Measurements from ENCODE around the gene NAPSA. TPM values are rescaled to one million over a fixed set of nuclear protein-coding genes. Genes with fewer than 3 reads are reported as not detected.

NAPSA gene
- total RNA-seq, 2 experiments from 2014 or later, result 44.0 to 63.4 TPM

DNA sequence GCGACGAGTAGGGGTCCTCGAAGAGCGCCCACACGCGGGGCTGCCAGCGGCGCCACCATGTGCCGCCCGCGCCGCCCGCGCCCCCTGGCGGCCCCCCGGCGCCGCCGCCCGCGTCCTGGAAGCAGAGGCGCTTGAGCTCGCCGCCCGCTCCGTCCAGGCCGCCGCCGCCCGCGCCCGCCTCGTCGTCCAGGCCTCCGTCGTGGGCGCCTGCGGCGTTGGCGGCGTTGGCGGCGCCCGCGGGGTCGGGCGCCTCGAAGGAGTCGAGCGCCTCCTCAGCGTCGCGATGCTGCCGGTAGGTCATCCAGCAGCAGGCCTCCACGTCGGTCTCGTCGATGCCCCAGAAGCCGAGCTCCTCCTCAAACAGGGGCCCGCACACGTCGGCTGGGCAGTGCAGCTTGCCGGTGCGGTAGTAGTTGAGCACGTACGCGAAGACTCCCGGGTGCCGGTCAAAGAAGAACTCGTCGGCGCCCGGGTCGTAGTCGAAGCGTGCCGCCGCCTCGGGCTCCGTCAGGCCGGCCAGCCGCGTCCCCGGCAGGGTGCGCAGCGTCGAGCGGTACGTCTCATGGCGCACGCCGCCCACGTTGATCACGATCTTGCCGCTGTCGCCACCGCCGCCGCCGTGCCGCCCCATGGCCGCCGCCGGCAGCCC is 37.1 kb downstream of the NAPSA start:
- ChIA-PET CTCF (interaction anchor here (0.7 to 1.5 kb wide), 3 partner anchors 29 to 784 kb away, joined by 3 to 6 read pairs (median 5); no protein-coding TSS in a partner anchor), POLR2A (interaction anchor here (1.5 kb wide), 1 partner anchor 12 kb away, joined by 3 read pairs; no protein-coding TSS in a partner anchor)

GRCh38 chr19:50327461-50328223 is 37.8 kb downstream of the NAPSA start:
- H3K4me1 Mint-ChIP-seq, result peaks cover 51% of the 10 kb centered on the region
- ATAC-seq (no peak), DNase-seq (peak; percentile 4)
- CTCF ChIA-PET, result interaction anchor here (0.7 to 1.5 kb wide), 2 partner anchors 30 to 784 kb away, joined by 3 to 6 read pairs; no protein-coding TSS in a partner anchor
- H3K4me3 Mint-ChIP-seq, result peak overlapping the region; percentile 63
- POLR2A ChIA-PET, result interaction anchor here (1.5 kb wide), 1 partner anchor 12 kb away, joined by 3 read pairs; no protein-coding TSS in a partner anchor
- peaks cover 31% of the 10 kb centered on the region for H3K27me3 Mint-ChIP-seq
- intact Hi-C loops (cut with DNase I, micrococcal nuclease), result loop anchor here (1.0 to 5.0 kb wide), 3 partner anchors 75 to 340 kb away; no protein-coding TSS in a partner anchor
- no peaks in the 10 kb centered on the region for H3K9me3 Mint-ChIP-seq (ENCODE audit: low read depth)
- peak overlapping the region; percentile 26 for H3K27ac Mint-ChIP-seq
- H3K36me3 Mint-ChIP-seq (ENCODE audit: low read depth), result peaks cover 15% of the 10 kb centered on the region

More for the DNA sequence above, 37.1 kb downstream of the NAPSA start:
- Mint-ChIP-seq H3K4me3 (peak overlapping the region; percentile 46), H3K9me3 (ENCODE audit: low read depth) (no peaks in the 10 kb centered on the region), H3K27me3 (peaks cover 33% of the 10 kb centered on the region), H3K36me3 (ENCODE audit: low read depth) (peaks cover 12% of the 10 kb centered on the region), H3K4me1 (peaks cover 54% of the 10 kb centered on the region), H3K27ac (no peak overlapping the region)
- intact Hi-C loops (cut with DNase I, micrococcal nuclease), result loop anchor here (1.0 to 5.0 kb wide), 3 partner anchors 76 to 341 kb away; no protein-coding TSS in a partner anchor
- no peak for ATAC-seq
- DNase-seq, result peak; percentile 76

- peak overlapping the region; percentile 63 for H3K4me3 Mint-ChIP-seq
These were observed 38.4 kb downstream of the NAPSA start for GRCh38 chr19:50327013-50327412.

GRCh38 chr19:50326101-50326664 is 39.3 kb downstream of the NAPSA start:
- Mint-ChIP-seq H3K9me3 (ENCODE audit: low read depth) (no peaks in the 10 kb centered on the region), H3K36me3 (ENCODE audit: low read depth) (peaks cover 16% of the 10 kb centered on the region), H3K4me3 (peak overlapping the region; percentile 63), H3K27ac (no peak overlapping the region), H3K27me3 (peaks cover 26% of the 10 kb centered on the region), H3K4me1 (peaks cover 36% of the 10 kb centered on the region)
- ChIA-PET POLR2A (interaction anchor here (0.6 kb wide), 1 partner anchor 190 kb away, joined by 3 read pairs; no protein-coding TSS in a partner anchor), CTCF (interaction anchor here (0.5 to 0.9 kb wide), 3 partner anchors 42 to 339 kb away, joined by 3 to 6 read pairs (median 3); partner anchors contain the start of gene NR1H2)
- intact Hi-C loops (cut with DNase I, micrococcal nuclease), result loop anchor here (5.0 kb wide), 2 partner anchors 74 to 339 kb away; no protein-coding TSS in a partner anchor
- ATAC-seq, result no peak
- DNase-seq, result peak; percentile 28

More at GRCh38 chr19:50327013-50327412, 38.4 kb downstream of the NAPSA start:
- Mint-ChIP-seq H3K9me3 (ENCODE audit: low read depth) (no peaks in the 10 kb centered on the region), H3K4me1 (peaks cover 45% of the 10 kb centered on the region), H3K36me3 (ENCODE audit: low read depth) (peaks cover 16% of the 10 kb centered on the region), H3K27me3 (peaks cover 29% of the 10 kb centered on the region), H3K27ac (peak overlapping the region; percentile 26)
- DNase-seq, result no peak
- ChIA-PET CTCF (no interaction called here), POLR2A (no interaction called here)
- ATAC-seq, result no peak
- intact Hi-C loops (cut with DNase I, micrococcal nuclease), result loop anchor here (5.0 kb wide), 2 partner anchors 75 to 340 kb away; no protein-coding TSS in a partner anchor

- CTCF ChIA-PET, result interaction anchor here (0.5 to 0.9 kb wide), 4 partner anchors 43 to 339 kb away, joined by 3 to 6 read pairs (median 4); partner anchors contain the start of gene NR1H2
These were observed 39.9 kb downstream of the NAPSA start for GRCh38 chr19:50325310-50326100.

GRCh38 chr19:50324331-50324730 is 41.1 kb downstream of the NAPSA start:
- intact Hi-C loops (cut with DNase I, micrococcal nuclease), result no loop called here
- POLR2A ChIA-PET, result no interaction called here
- H3K4me3 Mint-ChIP-seq, result no peak overlapping the region

More at GRCh38 chr19:50325310-50326100, 39.9 kb downstream of the NAPSA start:
- POLR2A ChIA-PET, result interaction anchor here (0.7 kb wide), 2 partner anchors 51 to 123 kb away, joined by 3 read pairs; partner anchors contain the start of gene NR1H2
- Mint-ChIP-seq H3K9me3 (ENCODE audit: low read depth) (no peaks in the 10 kb centered on the region), H3K4me1 (peaks cover 32% of the 10 kb centered on the region), H3K4me3 (peak overlapping the region; percentile 58), H3K27me3 (peaks cover 28% of the 10 kb centered on the region), H3K27ac (no peak overlapping the region), H3K36me3 (ENCODE audit: low read depth) (peaks cover 16% of the 10 kb centered on the region)
- peak; percentile 13 for ATAC-seq
- intact Hi-C loops (cut with DNase I, micrococcal nuclease), result loop anchor here (1.0 to 5.0 kb wide), 3 partner anchors 24 to 338 kb away; no protein-coding TSS in a partner anchor
- peak; percentile 88 for DNase-seq

GRCh38 chr19:50323782-50324133 is 41.7 kb downstream of the NAPSA start:
- POLR2A ChIA-PET, result no interaction called here
- Mint-ChIP-seq H3K27ac (no peak overlapping the region), H3K4me3 (no peak overlapping the region), H3K4me1 (peaks cover 19% of the 10 kb centered on the region), H3K9me3 (ENCODE audit: low read depth) (no peaks in the 10 kb centered on the region), H3K36me3 (ENCODE audit: low read depth) (peaks cover 8% of the 10 kb centered on the region), H3K27me3 (peaks cover 18% of the 10 kb centered on the region)
- intact Hi-C loops (cut with DNase I, micrococcal nuclease), result no loop called here
- CTCF ChIA-PET, result no interaction called here
- DNase-seq (no peak), ATAC-seq (no peak)

More at GRCh38 chr19:50324331-50324730, 41.1 kb downstream of the NAPSA start:
- H3K27ac Mint-ChIP-seq, result no peak overlapping the region
- CTCF ChIA-PET, result no interaction called here
- peaks cover 19% of the 10 kb centered on the region for H3K27me3 Mint-ChIP-seq
- H3K4me1 Mint-ChIP-seq, result peaks cover 20% of the 10 kb centered on the region
- H3K36me3 Mint-ChIP-seq (ENCODE audit: low read depth), result peaks cover 8% of the 10 kb centered on the region
- ATAC-seq (no peak), DNase-seq (no peak)
- H3K9me3 Mint-ChIP-seq (ENCODE audit: low read depth), result no peaks in the 10 kb centered on the region

GRCh38 chr19:50322931-50323781 is 42.3 kb downstream of the NAPSA start:
- H3K36me3 Mint-ChIP-seq (ENCODE audit: low read depth), result peaks cover 8% of the 10 kb centered on the region
- H3K27me3 Mint-ChIP-seq, result peaks cover 18% of the 10 kb centered on the region

DNA sequence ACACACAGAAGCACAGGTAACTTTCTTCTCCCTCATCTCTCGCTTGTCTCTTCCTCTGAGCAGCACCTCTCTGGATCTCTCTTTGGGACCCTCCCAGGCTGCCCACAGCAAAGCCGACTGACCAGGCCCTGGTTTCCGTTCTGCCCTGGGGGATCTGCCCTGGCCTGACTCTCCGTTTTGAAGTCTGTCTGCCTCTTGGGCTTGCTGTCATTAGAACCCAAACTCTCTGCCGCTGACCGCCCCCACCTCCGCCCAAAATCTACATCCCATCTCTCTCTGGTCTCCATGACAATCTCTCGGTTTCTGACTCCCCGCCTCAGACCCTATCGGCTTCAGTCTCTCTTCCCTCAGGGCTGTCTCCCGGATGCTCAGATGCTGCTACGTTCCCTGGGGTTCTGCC is 43.2 kb downstream of the NAPSA start:
- ChIA-PET CTCF (no interaction called here), POLR2A (no interaction called here)
- DNase-seq (no peak), ATAC-seq (no peak)
- Mint-ChIP-seq H3K4me1 (peaks cover 13% of the 10 kb centered on the region), H3K4me3 (no peak overlapping the region), H3K27me3 (peaks cover 15% of the 10 kb centered on the region), H3K36me3 (ENCODE audit: low read depth) (peaks cover 5% of the 10 kb centered on the region), H3K27ac (no peak overlapping the region), H3K9me3 (ENCODE audit: low read depth) (no peaks in the 10 kb centered on the region)
- intact Hi-C loops (cut with DNase I, micrococcal nuclease), result no loop called here

More at GRCh38 chr19:50322931-50323781, 42.3 kb downstream of the NAPSA start:
- ChIA-PET CTCF (no interaction called here), POLR2A (no interaction called here)
- Mint-ChIP-seq H3K9me3 (ENCODE audit: low read depth) (no peaks in the 10 kb centered on the region), H3K4me1 (peaks cover 19% of the 10 kb centered on the region), H3K27ac (no peak overlapping the region), H3K4me3 (no peak overlapping the region)
- intact Hi-C loops (cut with DNase I, micrococcal nuclease), result no loop called here
- DNase-seq, result no peak
- no peak for ATAC-seq

DNA sequence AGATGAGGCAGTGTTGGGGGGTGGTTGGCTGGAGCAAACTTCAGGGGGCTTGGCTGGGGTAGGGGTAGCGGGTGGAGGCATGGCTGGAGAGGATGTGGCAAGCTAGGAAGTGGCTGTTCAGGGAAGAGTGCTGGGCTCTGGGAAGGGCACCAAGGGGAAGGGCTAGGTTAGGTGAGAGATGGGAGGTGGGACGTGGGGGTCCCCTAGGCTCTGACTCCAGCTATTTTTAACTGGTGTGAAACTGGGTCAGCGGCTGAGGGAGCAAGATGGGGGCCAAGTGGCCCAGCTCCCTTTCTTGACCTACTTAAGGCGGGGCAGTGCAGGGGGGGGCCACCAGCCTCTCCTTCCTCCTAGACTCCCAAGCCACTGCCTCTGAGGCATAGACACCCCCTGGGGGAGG is 43.6 kb downstream of the NAPSA start:
- no peaks in the 10 kb centered on the region for H3K9me3 Mint-ChIP-seq (ENCODE audit: low read depth)
- no peak overlapping the region for H3K4me3 Mint-ChIP-seq
- ATAC-seq, result no peak
- peaks cover 9% of the 10 kb centered on the region for H3K4me1 Mint-ChIP-seq
- H3K36me3 Mint-ChIP-seq (ENCODE audit: low read depth), result peaks cover 5% of the 10 kb centered on the region
- ChIA-PET CTCF (no interaction called here), POLR2A (no interaction called here)
- peaks cover 11% of the 10 kb centered on the region for H3K27me3 Mint-ChIP-seq
- intact Hi-C loops (cut with DNase I, micrococcal nuclease), result no loop called here
- no peak for DNase-seq
- no peak overlapping the region for H3K27ac Mint-ChIP-seq
